Neuronal stem cell (in vitro differentiated cells): ENCODE results near the gene KRTAP4-9.
"Not testable (repeated sequence)": the region's sequence is repeated elsewhere in the genome, so short reads cannot be mapped to it uniquely, and the experiment has no call there.

Experiments used
- DNase-seq: peaks from one replicate; pipeline ENCODE4 v3.0.0-alpha.2; 2013; ENCODE audit warnings: low spot score
- H2AFZ ChIP-seq: one replicate; pipeline ENCODE4 v1.6.1; 2013; ENCODE audit warnings: mild to moderate bottlenecking, low read length, inconsistent platforms
- H2AK5ac ChIP-seq: 2 replicates; pipeline ENCODE4 v1.6.1; 2013; ENCODE audit warnings: low read depth, mild to moderate bottlenecking, inconsistent platforms, low read length, moderate library complexity, mixed read lengths
- H2BK120ac ChIP-seq: 2 replicates; pipeline ENCODE4 v1.6.1; 2013; ENCODE audit warnings: low read depth, mild to moderate bottlenecking, inconsistent platforms, low read length, moderate library complexity, mixed read lengths
- H2BK12ac ChIP-seq: one replicate; pipeline ENCODE4 v1.6.1; 2013; ENCODE audit warnings: low read length, inconsistent platforms
- H2BK15ac ChIP-seq: 2 replicates; pipeline ENCODE4 v1.6.1; 2013; ENCODE audit warnings: mild to moderate bottlenecking, low read length, inconsistent platforms, mixed read lengths
- H2BK5ac ChIP-seq: one replicate; pipeline ENCODE4 v1.6.1; 2013; ENCODE audit warnings: inconsistent platforms, mild to moderate bottlenecking, low read length, moderate library complexity
- H3K14ac ChIP-seq: one replicate; pipeline ENCODE4 v1.6.1; 2013; ENCODE audit warnings: low read length, inconsistent platforms
- H3K18ac ChIP-seq: 2 replicates; pipeline ENCODE4 v1.6.1; 2013; ENCODE audit warnings: low read length, inconsistent platforms
- H3K23ac ChIP-seq: 2 replicates; pipeline ENCODE4 v1.6.1; 2013; ENCODE audit warnings: low read depth, mild to moderate bottlenecking, mixed read lengths, low read length, inconsistent platforms; ENCODE audit not compliant: poor library complexity
- H3K27ac ChIP-seq: replicated peaks from 3 replicates; pipeline ENCODE4 v1.5.1; 2013; ENCODE audit warnings: low read length, inconsistent platforms
- H3K27me3 ChIP-seq, 3 experiments: 2 replicates each; pipeline ENCODE4 v1.6.1; 2013; ENCODE audit warnings: low read length in 3 of 3, mild to moderate bottlenecking in 2 of 3, inconsistent platforms in 1 of 3, low read depth in 1 of 3, mixed read lengths in 1 of 3, moderate library complexity in 1 of 3; ENCODE audit not compliant: control insufficient read depth in 3 of 3, insufficient read depth in 3 of 3
- H3K36me3 ChIP-seq, 2 donors: replicated peaks in 1 of 2; 2 replicates each; pipeline ENCODE4 v1.6.1; 2013; ENCODE audit warnings: low read length in 2 of 2; ENCODE audit not compliant: control insufficient read depth in 2 of 2, insufficient read depth in 2 of 2
- H3K4ac ChIP-seq: 2 replicates; pipeline ENCODE4 v1.6.1; 2013; ENCODE audit warnings: inconsistent platforms, mild to moderate bottlenecking, low read length, moderate library complexity
- H3K4me1 ChIP-seq, 2 donors: 1 replicate in 1 of 2; 2 replicates in 1 of 2; pipeline ENCODE4 v1.6.1; 2013; ENCODE audit warnings: low read length in 2 of 2, low read depth in 1 of 2; ENCODE audit not compliant: control insufficient read depth in 2 of 2, insufficient read depth in 1 of 2
- H3K4me2 ChIP-seq: one replicate; pipeline ENCODE4 v1.6.1; 2013; ENCODE audit warnings: mild to moderate bottlenecking, low read length, inconsistent platforms; ENCODE audit not compliant: insufficient read depth, poor library complexity, severe bottlenecking
- H3K4me3 ChIP-seq, 2 donors: 2 replicates each; pipeline ENCODE4 v1.5.1; 2013; ENCODE audit warnings: low read length in 2 of 2, mild to moderate bottlenecking in 2 of 2, inconsistent platforms in 1 of 2, moderate library complexity in 1 of 2
- H3K79me1 ChIP-seq: one replicate; pipeline ENCODE4 v1.6.1; 2013; ENCODE audit warnings: low read depth, mild to moderate bottlenecking, inconsistent platforms, low read length, moderate library complexity
- H3K9ac ChIP-seq: one replicate; pipeline ENCODE4 v1.6.1; 2013; ENCODE audit warnings: mild to moderate bottlenecking, low read depth, low read length, inconsistent platforms; ENCODE audit not compliant: poor library complexity
- H3K9me3 ChIP-seq, 2 donors: replicated peaks in 1 of 2; 2 replicates each; pipeline versions ENCODE3 to v1.6.1; 2013; ENCODE audit warnings: low read length in 2 of 2, mild to moderate bottlenecking in 2 of 2, inconsistent platforms in 1 of 2, low read depth in 1 of 2, mixed read lengths in 1 of 2, moderate library complexity in 1 of 2; ENCODE audit not compliant: control insufficient read depth in 2 of 2, insufficient read depth in 1 of 2
- H4K8ac ChIP-seq: one replicate; pipeline ENCODE4 v1.6.1; 2013; ENCODE audit warnings: low read depth, mild to moderate bottlenecking, inconsistent platforms, low read length, moderate library complexity
- H4K91ac ChIP-seq: one replicate; pipeline ENCODE4 v1.6.1; 2013; ENCODE audit warnings: low read length, low read depth, mild to moderate bottlenecking, inconsistent platforms; ENCODE audit not compliant: poor library complexity
- WGBS, 2 donors: extraction: QIAGEN DNeasy Blood & Tissue Kit; methylation state at CpG; one replicate each; pipeline ENCODE4 v1.1.7; 2013; ENCODE audit warnings: missing lambda C conversion rate in 2 of 2, mixed read lengths in 1 of 2; ENCODE audit not compliant: insufficient read length in 2 of 2, insufficient replicate concordance in 1 of 2; ENCODE audit errors: extremely low coverage in 2 of 2; 5-methylcytosine and 5-hydroxymethylcytosine counted together

KRTAP4-9 gene

GRCh38 chr17:41103896-41104295 is 1.3 kb upstream of the KRTAP4-9 start:
- Histone ChIP-seq H2BK12ac (no peak overlapping the region), H3K4ac (no peak overlapping the region), H3K4me2 (no peak overlapping the region), H3K79me1 (no peaks in the 10 kb centered on the region), H3K18ac (no peak overlapping the region), H2BK5ac (no peak overlapping the region), H3K23ac (no peak overlapping the region), H2AFZ (no peak overlapping the region), H3K14ac (no peak overlapping the region), H3K27me3 (no peaks in the 10 kb centered on the region), H3K4me1 (peaks cover 0 to 2% of the 10 kb centered on the region in 2 donors), H2BK120ac (no peak overlapping the region), H2AK5ac (no peak overlapping the region), H3K36me3 (no peaks in the 10 kb centered on the region), H3K27ac (no peak overlapping the region), H4K8ac (no peak overlapping the region), H3K9ac (no peak overlapping the region), H3K9me3 (no peaks in the 10 kb centered on the region), H3K4me3 (no peak overlapping the region), H2BK15ac (no peak overlapping the region), H4K91ac (no peak overlapping the region)
- no CpG with 5 or more reads among the region's 1 CpG for WGBS, 2 donors
- DNase-seq, result no peak

GRCh38 chr17:41104386-41105038 is 677 bp upstream of the KRTAP4-9 start:
- not testable (repeated sequence) for H2AK5ac ChIP-seq, H3K4ac ChIP-seq, H2BK5ac ChIP-seq, H3K27ac ChIP-seq, H4K8ac ChIP-seq, H3K23ac ChIP-seq, H3K79me1 ChIP-seq, H3K4me1 ChIP-seq, H4K91ac ChIP-seq, H3K18ac ChIP-seq, DNase-seq, H3K4me3 ChIP-seq, H2AFZ ChIP-seq, H2BK12ac ChIP-seq, H3K14ac ChIP-seq, H2BK15ac ChIP-seq, H3K27me3 ChIP-seq, H3K9me3 ChIP-seq, H3K36me3 ChIP-seq, H2BK120ac ChIP-seq, H3K9ac ChIP-seq, H3K4me2 ChIP-seq
- no CpG with 5 or more reads among the region's 2 CpGs for WGBS, 2 donors

GRCh38 chr17:41107941-41108450 is 2.8 kb downstream of the KRTAP4-9 start:
- Histone ChIP-seq H2BK5ac (no peak overlapping the region), H2AFZ (no peak overlapping the region), H4K8ac (no peak overlapping the region), H3K4ac (no peak overlapping the region), H4K91ac (no peak overlapping the region), H3K18ac (no peak overlapping the region), H2BK15ac (no peak overlapping the region), H3K4me3 (no peak overlapping the region), H2AK5ac (no peak overlapping the region), H3K79me1 (no peaks in the 10 kb centered on the region), H3K36me3 (no peaks in the 10 kb centered on the region), H2BK120ac (no peak overlapping the region), H3K14ac (no peak overlapping the region), H3K4me2 (no peak overlapping the region), H3K9ac (no peak overlapping the region), H3K4me1 (no peaks in the 10 kb centered on the region), H3K9me3 (no peaks in the 10 kb centered on the region), H3K23ac (no peak overlapping the region), H3K27me3 (no peaks in the 10 kb centered on the region), H3K27ac (no peak overlapping the region), H2BK12ac (no peak overlapping the region)
- WGBS, 2 donors, result no CpG with 5 or more reads among the region's 1 CpG
- DNase-seq, result no peak

DNA sequence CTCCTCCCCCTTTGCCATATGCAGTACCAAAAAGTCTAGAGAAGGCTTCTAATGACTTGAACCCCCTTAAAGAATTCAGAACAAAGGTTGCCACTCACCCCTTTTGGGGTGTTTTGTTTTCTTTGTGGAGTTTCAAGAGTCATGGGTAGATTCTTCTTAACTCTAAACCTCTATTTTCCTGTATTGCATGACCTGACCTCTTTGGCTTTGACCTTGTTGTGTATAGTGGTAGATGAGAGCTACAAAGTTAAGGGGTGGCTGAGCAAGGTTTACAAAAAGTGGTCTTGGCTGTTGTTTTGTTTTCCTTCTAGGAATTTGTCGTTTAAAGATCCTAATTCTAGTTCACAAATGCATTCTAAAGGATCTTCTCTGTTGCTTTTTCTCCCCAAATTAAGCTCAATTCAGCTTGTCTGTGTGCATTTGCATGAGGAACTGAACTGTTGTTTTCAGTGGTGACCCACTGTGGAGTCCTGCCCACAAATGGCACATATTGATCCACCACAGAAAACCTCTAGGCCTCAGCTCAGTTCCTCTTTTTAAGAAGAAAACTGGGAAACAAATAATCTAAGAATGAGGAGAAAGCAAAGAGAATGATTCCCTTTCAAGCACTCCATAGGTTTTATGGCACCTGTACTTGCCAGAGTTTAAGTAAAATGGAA is 3.7 kb downstream of the KRTAP4-9 start:
- whole genome bisulfite sequencing, 2 donors, result no CpG with 5 or more reads among the region's 1 CpG
- not testable (repeated sequence) for H3K23ac ChIP-seq, H3K36me3 ChIP-seq

More for the DNA sequence above, 3.7 kb downstream of the KRTAP4-9 start:
- H4K91ac ChIP-seq, H2BK15ac ChIP-seq, H2BK5ac ChIP-seq, H4K8ac ChIP-seq, H3K79me1 ChIP-seq, H3K18ac ChIP-seq, H2BK12ac ChIP-seq, H3K4me3 ChIP-seq, H2AFZ ChIP-seq, H3K14ac ChIP-seq, H3K27me3 ChIP-seq, H3K27ac ChIP-seq, H3K9me3 ChIP-seq, H3K4me2 ChIP-seq, H2BK120ac ChIP-seq, DNase-seq, H3K4ac ChIP-seq, H3K4me1 ChIP-seq, H2AK5ac ChIP-seq, H3K9ac ChIP-seq: not testable (repeated sequence)
